Keratinocyte (primary cell): ENCODE results near the gene CNTNAP2. TPM values are rescaled to one million over a fixed set of nuclear protein-coding genes. Genes with fewer than 3 reads are reported as not detected.

Source experiments
- DNase-seq: peaks from one replicate; pipeline ENCODE4 v3.0.0-alpha.2; 2011; ENCODE audit warnings: low read depth, missing footprints, low spot score
- FAIRE-seq: peaks from 2 replicates; lab custom pipeline; 2011; peaks lifted over from hg19 to GRCh38; lab: Jason Lieb, UNC
- H2AFZ ChIP-seq: 2 replicates; pipeline ENCODE4 v1.6.0; 2012; ENCODE audit warnings: low read length, control low read depth, inconsistent platforms; ENCODE audit not compliant: control insufficient read depth
- H3K27ac ChIP-seq: 2 replicates; pipeline ENCODE4 v1.5.1; 2011; ENCODE audit warnings: low read length; ENCODE audit not compliant: control insufficient read depth, insufficient read depth
- H3K27me3 ChIP-seq: 3 replicates; pipeline ENCODE4 v1.6.0; 2011; ENCODE audit warnings: low read length; ENCODE audit not compliant: control insufficient read depth, insufficient read depth; ENCODE audit errors: extremely low read depth
- H3K36me3 ChIP-seq, 2 experiments: 2 replicates in 1 of 2; 3 replicates in 1 of 2; pipeline ENCODE4 v1.5.1; 2011; ENCODE audit warnings: low read length in 2 of 2, mild to moderate bottlenecking in 1 of 2; ENCODE audit not compliant: control insufficient read depth in 2 of 2, insufficient read depth in 2 of 2; ENCODE audit errors: extremely low read depth in 1 of 2
- H3K4me1 ChIP-seq: 3 replicates; pipeline ENCODE4 v1.5.1; 2011; ENCODE audit warnings: low read length; ENCODE audit not compliant: control insufficient read depth, insufficient read depth; ENCODE audit errors: extremely low read depth
- H3K4me2 ChIP-seq: 3 replicates; pipeline ENCODE4 v1.6.0; 2011; ENCODE audit warnings: low read depth, low read length; ENCODE audit not compliant: control insufficient read depth, insufficient read depth; ENCODE audit errors: extremely low read depth
- H3K4me3 ChIP-seq, 3 experiments: fragments of 200-600 bp in 1 of 3; sonication (generic) in 1 of 3; 2 replicates in 2 of 3; 3 replicates in 1 of 3; pipeline ENCODE4 v1.5.1; 2011 to 2016; ENCODE audit warnings: low read length in 3 of 3, mild to moderate bottlenecking in 3 of 3, control low read depth in 2 of 3, inconsistent platforms in 1 of 3, low read depth in 1 of 3, mixed read lengths in 1 of 3, mixed run types in 1 of 3, moderate library complexity in 1 of 3; ENCODE audit not compliant: control insufficient read depth in 2 of 3, insufficient read depth in 2 of 3; ENCODE audit errors: extremely low read depth in 1 of 3
- H3K79me2 ChIP-seq: 2 replicates; pipeline ENCODE4 v1.6.0; 2012; ENCODE audit warnings: low read length; ENCODE audit not compliant: control insufficient read depth, insufficient read depth
- H3K9ac ChIP-seq: 3 replicates; pipeline ENCODE4 v1.6.0; 2011; ENCODE audit warnings: low read length; ENCODE audit not compliant: control insufficient read depth, insufficient read depth; ENCODE audit errors: extremely low read depth
- H3K9me1 ChIP-seq: 3 replicates; pipeline ENCODE4 v1.6.0; 2011; ENCODE audit warnings: low read length; ENCODE audit not compliant: control insufficient read depth, insufficient read depth; ENCODE audit errors: extremely low read depth
- H3K9me3 ChIP-seq: 2 replicates; pipeline ENCODE4 v1.5.1; 2012; ENCODE audit warnings: low read depth, low read length; ENCODE audit not compliant: control insufficient read depth
- H4K20me1 ChIP-seq: 3 replicates; pipeline ENCODE4 v1.6.0; 2011; ENCODE audit warnings: low read length; ENCODE audit not compliant: control insufficient read depth, insufficient read depth; ENCODE audit errors: extremely low read depth
- EZH2 ChIP-seq: IDR thresholded peaks from one replicate; pipeline ENCODE4 v1.6.1; 2012; ENCODE audit warnings: inconsistent platforms, mild to moderate bottlenecking, low read length, moderate library complexity
- dilution Hi-C: fragments of 300-500 bp; cut with MboI; formaldehyde crosslinking; loops from one replicate; pipeline ENCODE4 v1.7.0; 2020; ENCODE audit warnings: low sequenced_read_pairs; ENCODE audit not compliant: extremely low pct_ligation_motif_present
- polyA plus RNA-seq, 5 experiments: library from polyadenylated mRNA; depleted of rRNA in 3 of 5; stranded (reverse) in 3 of 5; stranded (forward) in 1 of 5; unstranded in 1 of 5; fragments of >200 nt; gene quantifications; 1 replicate in 1 of 5; 2 replicates in 3 of 5; 3 replicates in 1 of 5; pipeline versions ENCODE4 v1.2.1 to v1.2.3, GENCODE V29; 2011 to 2012; ENCODE audit warnings: missing spikeins in 2 of 5, low read depth in 1 of 5, low replicate concordance in 1 of 5
- TF ChIP-seq, protein P1 (sequence below), 3 experiments: IDR thresholded peaks in 1 of 3; conservative IDR thresholded peaks in 1 of 3; optimal IDR thresholded peaks in 1 of 3; 2 replicates in 2 of 3; 3 replicates in 1 of 3; pipeline versions ENCODE3 to v1.5.1; 2011; ENCODE audit warnings: low read length in 3 of 3, mild to moderate bottlenecking in 3 of 3, moderate library complexity in 2 of 3, control low read depth in 1 of 3, inconsistent platforms in 1 of 3; ENCODE audit not compliant: insufficient read depth in 2 of 3; ENCODE audit errors: extremely low read depth in 1 of 3

The CNTNAP2 gene
- polyA plus RNA-seq, 1 donor (not counting 4 experiments of a cell fraction or from before 2014, with no cell fraction given) = 1.4 TPM

DNA sequence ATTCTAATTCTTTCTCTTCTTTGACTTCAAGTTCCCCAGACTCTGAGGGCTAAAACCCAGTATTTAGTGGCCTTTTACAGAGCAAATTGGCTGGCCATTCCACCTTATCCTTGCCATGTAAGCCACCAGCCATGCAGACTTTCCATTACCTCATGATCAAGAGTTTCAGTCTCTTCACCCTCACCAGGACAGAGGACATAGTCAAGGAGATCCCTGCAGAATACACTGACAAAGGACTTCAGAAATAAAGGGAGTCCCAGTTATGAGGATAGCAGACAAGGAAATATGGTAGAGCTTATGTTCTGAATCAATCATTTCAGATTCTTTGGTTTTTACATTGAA, 1393.6 kb downstream of the CNTNAP2 start:
- dilution Hi-C loops = no loop called here
- FAIRE-seq (no peak), DNase-seq (no peak)
- Histone ChIP-seq H4K20me1 (no peaks in the 10 kb centered on the region), H3K79me2 (no peaks in the 10 kb centered on the region), H3K4me3 (no peak overlapping the region), H3K36me3 (no peaks in the 10 kb centered on the region), H3K27ac (no peak overlapping the region), H2AFZ (no peak overlapping the region), H3K27me3 (no peaks in the 10 kb centered on the region), H3K4me2 (no peak overlapping the region), H3K9me1 (no peaks in the 10 kb centered on the region), H3K9me3 (no peaks in the 10 kb centered on the region), H3K4me1 (no peaks in the 10 kb centered on the region), H3K9ac (no peak overlapping the region)
- TF ChIP-seq EZH2 = no peak
- TF ChIP-seq, protein P1, sequence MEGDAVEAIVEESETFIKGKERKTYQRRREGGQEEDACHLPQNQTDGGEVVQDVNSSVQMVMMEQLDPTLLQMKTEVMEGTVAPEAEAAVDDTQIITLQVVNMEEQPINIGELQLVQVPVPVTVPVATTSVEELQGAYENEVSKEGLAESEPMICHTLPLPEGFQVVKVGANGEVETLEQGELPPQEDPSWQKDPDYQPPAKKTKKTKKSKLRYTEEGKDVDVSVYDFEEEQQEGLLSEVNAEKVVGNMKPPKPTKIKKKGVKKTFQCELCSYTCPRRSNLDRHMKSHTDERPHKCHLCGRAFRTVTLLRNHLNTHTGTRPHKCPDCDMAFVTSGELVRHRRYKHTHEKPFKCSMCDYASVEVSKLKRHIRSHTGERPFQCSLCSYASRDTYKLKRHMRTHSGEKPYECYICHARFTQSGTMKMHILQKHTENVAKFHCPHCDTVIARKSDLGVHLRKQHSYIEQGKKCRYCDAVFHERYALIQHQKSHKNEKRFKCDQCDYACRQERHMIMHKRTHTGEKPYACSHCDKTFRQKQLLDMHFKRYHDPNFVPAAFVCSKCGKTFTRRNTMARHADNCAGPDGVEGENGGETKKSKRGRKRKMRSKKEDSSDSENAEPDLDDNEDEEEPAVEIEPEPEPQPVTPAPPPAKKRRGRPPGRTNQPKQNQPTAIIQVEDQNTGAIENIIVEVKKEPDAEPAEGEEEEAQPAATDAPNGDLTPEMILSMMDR (optimal IDR thresholded peaks at IDR 0.05 in 1 of 3, IDR thresholded peaks at IDR 0.05 in 1 of 3, conservative IDR thresholded peaks at IDR 0.05 in 1 of 3; ENCODE audit: extremely low read depth in 1 of 3, insufficient read depth in 2 of 3, low read length in 3 of 3) = no peak

DNA sequence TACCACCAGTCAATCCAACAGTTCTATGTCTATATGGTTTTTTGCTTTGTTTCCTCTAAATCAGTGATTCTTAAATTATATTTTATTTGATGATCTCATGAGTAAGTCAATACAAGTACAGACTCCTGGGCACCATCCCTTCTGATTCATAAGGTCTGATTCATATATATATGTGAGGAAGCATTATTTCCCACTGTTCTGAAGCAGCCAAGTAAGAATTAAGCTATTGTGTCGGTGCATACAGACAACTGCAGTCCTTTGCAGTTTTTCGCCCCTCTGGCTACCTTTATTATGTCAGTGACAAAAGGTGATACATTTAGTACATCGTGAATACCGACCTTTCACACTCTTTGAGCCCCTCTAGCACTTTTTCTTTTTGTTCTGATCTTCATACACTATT, 1394.3 kb downstream of the CNTNAP2 start:
- Histone ChIP-seq H3K4me1 (no peaks in the 10 kb centered on the region), H2AFZ (no peak overlapping the region), H3K9me3 (no peaks in the 10 kb centered on the region), H3K4me2 (no peak overlapping the region), H3K79me2 (no peaks in the 10 kb centered on the region), H3K4me3 (no peak overlapping the region), H4K20me1 (no peaks in the 10 kb centered on the region), H3K9me1 (no peaks in the 10 kb centered on the region), H3K9ac (no peak overlapping the region), H3K27ac (no peak overlapping the region), H3K27me3 (no peaks in the 10 kb centered on the region), H3K36me3 (no peaks in the 10 kb centered on the region)
- dilution Hi-C loops = no loop called here
- DNase-seq (no peak), FAIRE-seq (no peak)
- no peak for TF ChIP-seq EZH2
- TF ChIP-seq, protein P1 (optimal IDR thresholded peaks at IDR 0.05 in 1 of 3, IDR thresholded peaks at IDR 0.05 in 1 of 3, conservative IDR thresholded peaks at IDR 0.05 in 1 of 3; ENCODE audit: extremely low read depth in 1 of 3, insufficient read depth in 2 of 3, low read length in 3 of 3) = no peak
